GM12878 (cell line): ENCODE data around the gene EPHB1. TPM values are rescaled to one million over a fixed set of nuclear protein-coding genes. Genes with fewer than 3 reads are reported as not detected.

Experiments used
- ATAC-seq: fragments of 200-7000 bp; cut with Tn5 transposase; 3 replicates; pipeline ENCODE4 v1.9.1; 2020; ENCODE audit warnings: mild to moderate bottlenecking, moderate library complexity
- BruUV-seq: library from RNA; stranded (reverse); fragments of 400-500 nt; replicated peaks from 2 replicates; lab custom pipeline; 2021; lab: Mats Ljungman, UMichigan
- CTCF ChIA-PET: fragments of 300-600 bp; sonication (Branson Sonifier 250); formaldehyde crosslinking; extraction: SDS; loops from one replicate; lab custom pipeline; 2021; ENCODE audit warnings: inconsistent platforms; lab: Yijun Ruan, JAX
- POLR2A ChIA-PET: fragments of 350-600 bp; formaldehyde crosslinking; extraction: SDS; loops from one replicate; lab custom pipeline; 2021; ENCODE audit warnings: inconsistent platforms; lab: Charles Lee
- RAD21 ChIA-PET: fragments of 300-600 bp; sonication (Branson Sonifier 250); formaldehyde crosslinking; loops from one replicate; lab custom pipeline; 2023; ENCODE audit warnings: antibody characterized with exemption; ENCODE audit not compliant: unreplicated experiment; lab: Charles Lee
- SMC1A ChIA-PET: fragments of 300-600 bp; sonication (Branson Sonifier 250); formaldehyde crosslinking; loops from one replicate; lab custom pipeline; 2023; ENCODE audit not compliant: unreplicated experiment, uncharacterized antibody; lab: Charles Lee
- DNase-seq: peaks from one replicate; pipeline ENCODE4 v3.0.0-alpha.2; 2011; ENCODE audit warnings: low read depth, low spot score
- FAIRE-seq: peaks from 3 replicates; lab custom pipeline; 2011; peaks lifted over from hg19 to GRCh38; lab: Jason Lieb, UNC
- H2AFZ ChIP-seq: 2 replicates; pipeline ENCODE4 v1.6.0; 2011; ENCODE audit warnings: low read depth, low read length, control low read depth; ENCODE audit not compliant: control insufficient read depth
- H3K27ac ChIP-seq: 2 replicates; pipeline ENCODE4 v1.5.1; 2011; ENCODE audit warnings: control low read depth; ENCODE audit not compliant: control insufficient read depth, insufficient read depth
- H3K27me3 ChIP-seq, 2 experiments: replicated peaks in 1 of 2; 2 replicates each; pipeline versions ENCODE4 v1.6.0 to v1.6.1; 2011; ENCODE audit warnings: low read length in 1 of 2; ENCODE audit not compliant: control insufficient read depth in 2 of 2, insufficient read depth in 2 of 2
- H3K36me3 ChIP-seq, 2 experiments: 2 replicates each; pipeline ENCODE4 v1.5.1; 2011; ENCODE audit warnings: low read length in 1 of 2; ENCODE audit not compliant: control insufficient read depth in 2 of 2, insufficient read depth in 2 of 2
- H3K4me1 ChIP-seq: 2 replicates; pipeline ENCODE4 v1.6.1; 2011; ENCODE audit warnings: mild to moderate bottlenecking, low read length, moderate library complexity, mixed read lengths; ENCODE audit not compliant: control insufficient read depth, insufficient read depth
- H3K4me2 ChIP-seq: 2 replicates; pipeline ENCODE4 v1.6.0; 2011; ENCODE audit warnings: control low read depth; ENCODE audit not compliant: control insufficient read depth, insufficient read depth
- H3K4me3 ChIP-seq: fragments of 200-600 bp; sonication (generic); 2 replicates; pipeline ENCODE4 v1.5.1; 2016
- H3K79me2 ChIP-seq: 2 replicates; pipeline ENCODE4 v1.6.0; 2011; ENCODE audit warnings: low read length; ENCODE audit not compliant: control insufficient read depth, insufficient read depth
- H3K9ac ChIP-seq: 2 replicates; pipeline ENCODE4 v1.8.0; 2011; ENCODE audit warnings: low read length, control low read depth, mixed read lengths; ENCODE audit not compliant: control insufficient read depth, insufficient read depth
- H3K9me3 ChIP-seq: replicated peaks from 3 replicates; pipeline ENCODE4 v1.5.1; 2011; ENCODE audit warnings: mild to moderate bottlenecking, low read length; ENCODE audit not compliant: control insufficient read depth, insufficient read depth
- H4K20me1 ChIP-seq: 2 replicates; pipeline ENCODE4 v1.6.0; 2011; ENCODE audit not compliant: control insufficient read depth, insufficient read depth
- NFYB ChIP-seq: IDR thresholded peaks from 2 replicates; pipeline ENCODE4 v1.6.1; 2011; ENCODE audit warnings: low read depth, mild to moderate bottlenecking, low read length, improper control_type of control experiment, moderate library complexity; ENCODE audit not compliant: insufficient read depth
- SPI1 ChIP-seq: IDR thresholded peaks from 2 replicates; pipeline ENCODE4 v1.6.1; 2011; ENCODE audit warnings: low read depth, mild to moderate bottlenecking, low read length, moderate library complexity, borderline replicate concordance; ENCODE audit not compliant: insufficient read depth
- TCF3 ChIP-seq: IDR thresholded peaks from 2 replicates; pipeline ENCODE4 v1.6.1; 2012; ENCODE audit warnings: low read depth, mild to moderate bottlenecking, low read length, borderline replicate concordance; ENCODE audit not compliant: insufficient read depth
- ZZZ3 ChIP-seq: IDR thresholded peaks from 2 replicates; pipeline ENCODE4 v1.6.1; 2011; ENCODE audit warnings: low read depth; ENCODE audit not compliant: control insufficient read depth, insufficient read length
- WGBS: methylation state at CpG from one replicate; pipeline ENCODE4 v1.1.6; 2016; ENCODE audit warnings: low lambda C conversion rate; ENCODE audit not compliant: insufficient replicate concordance, insufficient coverage; ENCODE audit errors: missing lambda C conversion rate; 5-methylcytosine and 5-hydroxymethylcytosine counted together
- in situ Hi-C: fragments of 300-500 bp; cut with MboI; formaldehyde crosslinking; loops from 9 replicates; pipeline ENCODE4 v1.14.3; 2018; ENCODE audit warnings: mixed read lengths
- intact Hi-C: fragments of 100-400 bp; cut with micrococcal nuclease; formaldehyde crosslinking; loops from one replicate; pipeline ENCODE4 v1.14.2; 2022; ENCODE audit not compliant: unreplicated experiment
- polyA plus RNA-seq, 11 experiments: library from polyadenylated mRNA; depleted of rRNA in 4 of 11; unstranded in 6 of 11; stranded (reverse) in 5 of 11; fragments of >200 nt; fragmentation: Nextera tagmentation in 4 of 11; fragmentation: Illumina TruSeq in 1 of 11; extraction: Ambion mirVana in 4 of 11; extraction: Trizol in 1 of 11; gene quantifications; 1 replicate in 1 of 11; 2 replicates in 10 of 11; pipeline versions ENCODE4 v1.2.1 to v1.2.3, GENCODE V29; 2011 to 2016; ENCODE audit warnings: inconsistent platforms in 2 of 11, missing spikeins in 2 of 11, low read depth in 1 of 11
- total RNA-seq, 4 experiments: library from RNA; depleted of rRNA in 3 of 4; stranded (reverse); fragments of >200 nt in 3 of 4; fragmentation: Illumina TruSeq in 1 of 4; extraction: Trizol in 1 of 4; gene quantifications; 2 replicates each; pipeline versions ENCODE4 v1.2.1 to v1.2.3, GENCODE V29; 2013 to 2021

Gene EPHB1
- total and polyA plus RNA-seq, 10 of the 15 experiments (the other 5 are each of a cell fraction or from before 2014, with no cell fraction given) = 0.33 to 23.8 (median 1.2) TPM

- no peak overlapping the region for H3K4me2 ChIP-seq
- intact Hi-C loops (no loop called here), in situ Hi-C loops (no loop called here)
- no peaks in the 10 kb centered on the region for H3K79me2 ChIP-seq
- H3K9me3 ChIP-seq = no peaks in the 10 kb centered on the region; the same call in 2 of the 3 replicates
- H3K4me3 ChIP-seq = no peak overlapping the region
- H3K27ac ChIP-seq = no peak overlapping the region
- peak; percentile 71 for ATAC-seq
- ChIA-PET POLR2A (interaction anchor here (1.2 kb wide), 1 partner anchor 32 kb away, joined by 3 read pairs; no protein-coding TSS in a partner anchor), CTCF (interaction anchor here (1.1 to 1.8 kb wide), 5 partner anchors 10 to 203 kb away, joined by 3 to 9 read pairs (median 4); partner anchors contain the start of gene EPHB1), SMC1A (interaction anchor here (1.0 to 2.6 kb wide), 10 partner anchors 10 to 204 kb away, joined by 3 to 16 read pairs (median 4); partner anchors contain the start of gene EPHB1), RAD21 (no interaction called here)
- no peak overlapping the region for H2AFZ ChIP-seq
- H4K20me1 ChIP-seq = no peaks in the 10 kb centered on the region
- H3K9ac ChIP-seq = no peak overlapping the region
- no peaks in the 10 kb centered on the region; a peak in 2 of 4 replicates for H3K36me3 ChIP-seq
- TF ChIP-seq SPI1 (peak; percentile 66; the same call in 1 of the 2 replicates), TCF3 (no peak)
- DNase-seq = no peak
- 0 out of 2 replicates have a peak, but pooled peaks cover 8% of the 10 kb centered on the region for H3K4me1 ChIP-seq
- no TSS peak for BruUV-seq
- no peaks in the 10 kb centered on the region for H3K27me3 ChIP-seq
- FAIRE-seq = no peak
Observed at GRCh38 chr3:134998158-134998557, 203.1 kb downstream of the EPHB1 start.

- WGBS = 12% methylated on average over 3 of the region's 3 CpGs
- Histone ChIP-seq H3K4me2 (no peak overlapping the region), H3K9ac (no peak overlapping the region), H3K27ac (no peak overlapping the region), H3K4me1 (0 out of 2 replicates have a peak, but pooled peaks cover 8% of the 10 kb centered on the region), H4K20me1 (no peaks in the 10 kb centered on the region), H3K9me3 (no peaks in the 10 kb centered on the region; the same call in 2 of the 3 replicates), H3K79me2 (no peaks in the 10 kb centered on the region), H3K36me3 (no peaks in the 10 kb centered on the region; a peak in 2 of 4 replicates), H3K27me3 (no peaks in the 10 kb centered on the region), H2AFZ (no peak overlapping the region), H3K4me3 (no peak overlapping the region)
- ChIA-PET CTCF (interaction anchor here (1.1 to 1.5 kb wide), 2 partner anchors 15 to 19 kb away, joined by 3 to 4 read pairs; no protein-coding TSS in a partner anchor), RAD21 (interaction anchor here (1.3 kb wide), 1 partner anchor 204 kb away, joined by 5 read pairs; the partner anchor contains the start of gene EPHB1), SMC1A (interaction anchor here (1.0 to 2.6 kb wide), 7 partner anchors 11 to 36 kb away, joined by 3 to 16 read pairs (median 5); no protein-coding TSS in a partner anchor), POLR2A (interaction anchor here (1.2 to 1.6 kb wide), 2 partner anchors 19 to 33 kb away, joined by 3 read pairs; no protein-coding TSS in a partner anchor)
- DNase-seq = no peak
- in situ Hi-C loops = no loop called here
- intact Hi-C loops = no loop called here
- TF ChIP-seq ZZZ3 = no peak
- no peak for TF ChIP-seq NFYB
- no TSS peak for BruUV-seq
- peak; percentile 72 for ATAC-seq
- no peak for FAIRE-seq
Observed at GRCh38 chr3:134998855-134999254, 203.8 kb downstream of the EPHB1 start.
